GM19438 (cell line): ENCODE measurements around the gene TRIO.
"Not testable (repeated sequence)": the region's sequence is repeated elsewhere in the genome, so short reads cannot be mapped to it uniquely, and the experiment has no call there.

Source experiments
- ATAC-seq: cut with Tn5 transposase; IDR thresholded peaks from one replicate; pipeline ENCODE4 v1.9.1; 2021; ENCODE audit warnings: low read depth; ENCODE audit not compliant: unreplicated experiment

Gene TRIO

GRCh38 chr5:14204785-14205321, 61.7 kb downstream of the TRIO start:
- no peak for ATAC-seq

GRCh38 chr5:14206028-14206725, 63.0 kb downstream of the TRIO start:
- ATAC-seq = no peak

- ATAC-seq = not testable (repeated sequence)
Measured at GRCh38 chr5:14207428-14207827, 64.3 kb downstream of the TRIO start.

- ATAC-seq = peak; percentile 47
Measured at GRCh38 chr5:14208071-14209021, 65.2 kb downstream of the TRIO start.

- no peak for ATAC-seq
Measured at GRCh38 chr5:14209222-14209822, 66.2 kb downstream of the TRIO start.

GRCh38 chr5:14209836-14210235, 66.7 kb downstream of the TRIO start:
- no peak for ATAC-seq

GRCh38 chr5:14210729-14211128, 67.6 kb downstream of the TRIO start:
- ATAC-seq = no peak

- peak; percentile 32 for ATAC-seq
Measured at GRCh38 chr5:14211818-14212803, 69.0 kb downstream of the TRIO start.

GRCh38 chr5:14212838-14213237, 69.7 kb downstream of the TRIO start:
- peak; percentile 28 for ATAC-seq

GRCh38 chr5:14213253-14213652, 70.1 kb downstream of the TRIO start:
- no peak for ATAC-seq

- peak; percentile 40 for ATAC-seq
Measured at GRCh38 chr5:14213813-14214585, 70.9 kb downstream of the TRIO start.

- ATAC-seq = no peak
Measured at GRCh38 chr5:14215901-14216300, 72.8 kb downstream of the TRIO start.

GRCh38 chr5:14216372-14216771, 73.2 kb downstream of the TRIO start:
- no peak for ATAC-seq

GRCh38 chr5:14216902-14217301, 73.8 kb downstream of the TRIO start:
- no peak for ATAC-seq

GRCh38 chr5:14217587-14217986, 74.4 kb downstream of the TRIO start:
- ATAC-seq = no peak

- ATAC-seq = no peak
Measured at GRCh38 chr5:14218011-14218410, 74.9 kb downstream of the TRIO start.

- ATAC-seq = no peak
Measured at GRCh38 chr5:14218480-14218879, 75.3 kb downstream of the TRIO start.

- no peak for ATAC-seq
Measured at GRCh38 chr5:14218897-14219573, 75.9 kb downstream of the TRIO start.
